HG03520 (cell line): ENCODE data around the gene AEN.

ENCODE experiments used
- ATAC-seq: cut with Tn5 transposase; IDR thresholded peaks from one replicate; pipeline ENCODE4 v1.9.1; 2021; ENCODE audit warnings: mild to moderate bottlenecking, moderate library complexity; ENCODE audit not compliant: unreplicated experiment

The AEN gene

DNA sequence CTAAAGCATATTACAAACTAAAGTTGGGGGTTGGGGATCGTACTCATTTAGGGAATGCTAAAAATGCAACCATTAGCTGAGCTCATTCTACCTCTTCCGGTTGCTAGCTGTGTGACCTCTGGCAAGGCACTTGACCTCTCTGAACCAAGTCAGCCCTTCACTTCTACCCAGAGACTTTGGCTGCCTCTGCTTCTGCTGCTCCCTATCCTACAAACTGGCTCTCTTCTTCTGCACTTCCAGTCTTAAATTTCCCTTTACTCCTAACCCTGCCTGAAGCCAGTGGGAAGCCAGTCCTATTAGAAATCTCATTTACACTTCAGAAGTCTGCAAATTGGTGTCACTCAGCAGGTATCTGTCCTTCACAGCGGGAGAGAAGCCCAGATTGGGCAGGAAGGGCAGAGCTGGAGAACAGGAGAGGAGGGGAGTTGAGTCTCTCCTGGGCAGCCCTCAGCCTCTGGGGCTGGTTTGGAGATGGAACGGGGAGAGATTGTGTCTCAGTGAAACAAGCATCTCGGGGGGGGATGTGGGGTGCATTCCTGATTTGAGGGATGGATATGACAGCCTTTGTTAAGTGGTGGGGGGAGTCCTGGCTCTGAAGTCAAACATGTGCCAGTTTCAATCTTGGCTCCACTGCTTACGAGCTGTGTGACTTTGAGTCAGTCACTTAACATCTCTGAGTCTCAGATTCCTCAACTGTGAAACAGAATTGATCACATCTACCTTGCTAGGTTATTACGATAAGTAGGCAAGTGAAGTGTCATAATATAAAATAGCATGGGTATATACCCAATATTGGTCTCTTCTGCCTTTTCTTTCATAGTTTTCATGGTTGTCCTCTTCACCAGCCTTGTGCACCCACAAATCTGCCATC is 7.8 kb upstream of the AEN start:
- no peak for ATAC-seq

DNA sequence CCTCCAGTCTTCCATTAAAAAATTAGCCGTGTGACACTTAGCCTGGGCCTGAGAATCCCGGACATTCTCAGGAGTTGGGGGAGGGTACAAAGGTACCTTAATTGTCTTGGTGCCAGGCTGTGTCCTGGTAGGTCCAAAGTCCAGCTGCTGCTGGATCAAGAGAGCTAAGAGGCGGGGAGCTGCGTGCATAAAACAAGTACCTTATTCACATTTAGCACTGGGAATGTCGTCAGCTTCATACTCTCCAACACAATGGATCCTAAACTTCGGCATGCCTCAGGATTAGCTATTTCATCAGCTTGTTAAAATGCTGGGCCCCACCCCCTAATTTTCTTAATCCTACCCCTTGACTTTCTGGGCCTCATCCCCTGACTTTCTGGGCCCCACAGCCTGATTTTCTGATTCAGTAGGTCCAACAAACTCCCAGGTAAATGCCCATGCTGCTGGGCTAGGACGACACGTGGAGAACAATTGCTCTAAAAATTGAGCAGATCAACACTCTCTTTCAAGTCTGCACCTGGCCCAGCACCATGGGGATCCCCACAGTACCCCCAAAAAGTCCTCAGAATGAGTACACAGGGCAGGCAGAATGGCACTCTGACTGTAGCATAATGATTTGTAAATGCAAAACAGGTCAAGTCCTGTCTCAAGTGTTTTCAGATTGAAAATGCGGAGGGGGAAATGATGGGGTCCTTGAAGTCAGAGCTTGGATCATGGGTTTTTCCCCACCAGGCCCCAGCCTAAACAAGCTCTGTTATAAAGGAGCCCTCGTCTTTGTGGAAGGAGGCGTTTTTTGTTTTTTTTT is 5.6 kb upstream of the AEN start:
- ATAC-seq: no peak

DNA sequence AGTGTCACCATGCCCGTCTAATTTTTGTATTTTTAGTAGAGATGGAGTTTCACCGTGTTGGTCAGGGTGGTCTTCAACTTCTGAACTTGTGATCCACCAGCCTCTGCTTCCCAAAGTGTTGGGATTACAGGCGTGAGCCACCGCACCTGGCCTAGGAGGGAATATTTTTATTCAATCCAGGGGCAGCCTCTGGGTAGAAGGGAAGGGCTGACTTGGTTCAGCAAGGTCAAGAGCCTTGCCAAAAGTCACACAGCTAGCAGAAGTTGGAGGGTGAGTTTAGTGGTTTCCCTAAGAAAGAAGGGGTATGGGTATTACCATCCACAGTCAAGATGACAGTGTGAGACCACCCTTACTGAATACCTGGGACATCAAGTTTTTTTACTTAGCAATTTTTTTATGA is 4.9 kb upstream of the AEN start:
- no peak for ATAC-seq

DNA sequence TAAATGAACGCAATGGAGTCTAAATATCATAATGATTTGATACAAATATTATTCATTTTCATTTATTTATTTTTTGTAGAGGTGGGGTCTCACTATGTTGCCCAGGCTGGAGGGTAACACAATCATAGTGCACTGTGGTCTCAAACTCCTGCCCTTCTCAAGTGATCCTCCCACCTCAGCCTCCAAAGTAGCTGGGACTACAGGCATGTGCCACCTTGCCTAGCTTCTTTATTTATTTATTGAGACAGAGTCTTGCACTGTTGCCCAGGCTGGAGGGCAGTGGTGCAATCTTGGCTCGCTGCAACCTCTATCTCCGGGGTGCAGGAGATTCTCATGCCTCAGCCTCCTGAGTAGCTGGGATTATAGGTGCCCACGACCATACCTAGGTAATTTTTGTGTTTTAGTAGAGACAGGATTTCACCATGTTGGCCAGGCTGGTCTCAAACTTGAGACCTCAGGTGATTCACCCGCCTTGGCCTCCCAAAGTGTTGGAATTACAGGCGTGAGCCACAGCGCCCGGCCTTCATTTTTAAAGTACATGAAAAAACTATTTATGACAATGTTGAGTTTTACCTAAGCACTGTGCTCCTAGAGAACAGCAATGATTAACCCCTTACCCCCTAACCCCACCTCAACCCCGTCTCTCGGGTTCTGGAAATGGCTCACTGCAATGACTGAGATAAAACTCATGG is 4.0 kb upstream of the AEN start:
- no peak for ATAC-seq

DNA sequence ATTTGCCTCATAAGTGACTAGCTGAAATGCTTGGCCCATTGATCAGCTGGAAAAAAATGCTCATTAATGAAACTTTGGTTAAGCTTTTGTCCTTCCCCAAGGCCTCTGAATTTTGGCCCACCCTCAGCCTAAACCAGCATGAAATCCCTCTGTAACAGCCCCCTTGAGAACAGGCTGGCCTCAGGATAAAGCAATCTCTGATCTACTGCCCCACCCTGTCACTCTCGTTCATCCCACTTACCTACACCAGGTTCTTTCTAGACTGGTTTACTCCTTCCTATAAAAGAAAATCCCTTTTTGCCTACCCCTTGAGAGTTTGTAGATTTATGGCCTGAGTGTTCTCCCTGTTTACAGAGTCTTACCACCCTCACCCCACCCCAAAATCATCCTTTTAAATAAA is 3.4 kb upstream of the AEN start:
- ATAC-seq: no peak

DNA sequence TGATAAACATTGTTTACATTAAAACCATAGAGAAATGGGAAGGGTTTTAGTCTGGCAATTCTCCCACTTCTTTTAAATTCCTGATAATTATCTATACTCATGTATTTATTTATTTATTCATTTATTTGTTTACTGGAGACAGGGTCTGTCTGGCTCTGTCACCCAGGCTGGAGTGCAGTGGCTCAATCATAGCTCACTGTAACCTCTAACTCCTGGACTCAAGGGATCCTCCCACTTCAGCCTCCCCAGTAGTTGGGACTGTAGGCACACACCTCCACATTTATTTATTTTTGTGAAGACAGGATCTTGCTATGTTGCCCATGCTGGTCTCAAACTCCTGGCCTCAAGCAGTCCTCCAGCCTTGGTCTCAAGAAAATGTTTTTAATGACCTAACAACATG is 2.5 kb upstream of the AEN start:
- ATAC-seq: no peak

DNA sequence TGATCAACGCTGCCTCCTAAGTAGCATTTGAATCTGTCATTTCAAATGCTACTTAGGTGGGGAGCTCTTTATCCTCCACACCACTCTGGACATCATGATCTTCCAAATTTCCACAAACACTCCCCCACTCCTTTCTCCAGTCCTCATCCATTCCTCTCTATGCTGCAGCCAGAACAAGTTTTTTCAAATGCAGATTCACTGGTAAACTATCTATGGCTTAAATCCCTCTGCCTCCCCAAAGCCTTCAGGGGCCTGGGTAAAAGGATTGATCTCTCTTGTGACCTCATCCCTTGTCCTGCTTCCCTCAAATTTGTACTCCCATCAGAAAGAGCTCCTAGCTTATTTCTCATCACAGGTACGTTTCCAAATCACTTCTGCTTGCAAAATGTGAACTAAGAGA is 1.3 kb upstream of the AEN start:
- no peak for ATAC-seq

DNA sequence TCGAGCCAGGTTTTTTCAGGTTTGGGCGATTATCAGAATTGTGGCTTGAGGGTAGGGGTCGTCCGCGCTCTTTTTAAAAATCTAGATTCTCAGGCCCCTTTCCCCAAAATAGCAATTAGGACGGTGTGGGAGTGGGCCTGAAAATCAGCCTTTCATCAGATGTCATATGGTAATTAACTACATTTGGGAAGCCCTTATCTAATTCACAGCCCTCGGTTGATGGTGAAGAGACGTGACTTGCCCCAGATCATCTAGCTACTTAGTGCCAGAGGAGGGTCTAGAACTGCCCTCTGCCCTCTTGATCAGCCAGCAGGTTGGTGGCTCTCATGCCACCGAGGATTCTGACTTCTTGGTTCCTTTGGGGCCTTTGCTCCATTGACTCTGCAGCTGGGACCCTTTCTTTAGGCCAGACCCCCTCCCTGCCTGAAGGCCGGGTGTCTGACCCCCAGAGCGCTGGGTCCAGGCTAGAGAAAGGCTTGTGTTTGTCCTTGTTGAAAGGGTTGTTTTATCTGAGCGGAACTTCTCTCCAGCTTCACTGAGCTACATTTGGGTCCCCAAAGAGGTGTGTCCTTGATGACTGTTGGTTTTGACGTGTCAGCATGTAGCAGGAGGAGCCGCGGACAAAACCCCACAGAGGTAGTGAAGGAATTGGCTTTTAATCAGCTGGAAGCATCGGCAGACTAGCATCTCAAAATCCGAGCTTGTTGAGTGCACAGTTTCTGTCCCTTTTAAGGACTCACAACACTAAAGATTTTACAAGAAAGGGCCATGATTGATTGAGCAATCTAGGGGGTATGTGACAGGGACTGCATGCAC is 857 bp downstream of the AEN start:
- peak; percentile 26 for ATAC-seq

DNA sequence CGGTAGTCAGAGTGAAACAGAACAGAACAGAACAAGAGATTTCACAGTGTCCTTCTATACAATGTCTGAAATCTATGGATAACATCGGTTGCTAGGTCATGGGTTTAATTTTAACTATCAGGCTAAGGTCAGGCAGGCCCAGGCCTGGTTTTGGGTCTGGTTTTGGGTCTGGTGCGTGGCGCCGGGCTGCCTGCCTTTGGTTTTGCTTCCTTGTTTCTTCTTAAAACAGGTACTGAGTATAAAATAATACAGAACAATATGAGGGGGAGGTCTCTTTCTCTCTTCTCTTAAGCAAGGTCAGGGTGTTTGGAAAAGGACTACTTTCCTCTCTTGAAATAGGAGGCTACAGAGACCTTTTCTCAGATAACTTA is 1.4 kb downstream of the AEN start:
- no peak for ATAC-seq

DNA sequence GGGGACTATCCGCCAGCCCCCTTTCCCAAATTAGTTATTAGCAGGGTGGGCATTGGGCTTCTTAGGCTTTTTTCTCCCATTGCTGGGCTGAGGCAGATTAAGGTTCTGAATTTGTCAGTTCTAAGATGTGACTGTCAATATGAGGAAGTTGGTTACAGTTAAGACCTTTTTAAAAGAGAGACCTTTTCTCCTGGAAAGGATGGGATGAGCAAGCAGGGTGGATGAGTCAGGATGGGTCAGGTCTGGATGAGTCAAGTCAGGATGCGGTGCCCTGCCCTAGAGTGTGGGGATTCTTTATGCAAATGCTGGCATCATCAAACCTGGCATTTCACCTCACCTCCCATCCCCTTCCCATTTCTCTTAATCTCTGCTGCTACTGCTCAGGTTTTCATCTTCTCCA is 1.9 kb downstream of the AEN start:
- no peak for ATAC-seq

DNA sequence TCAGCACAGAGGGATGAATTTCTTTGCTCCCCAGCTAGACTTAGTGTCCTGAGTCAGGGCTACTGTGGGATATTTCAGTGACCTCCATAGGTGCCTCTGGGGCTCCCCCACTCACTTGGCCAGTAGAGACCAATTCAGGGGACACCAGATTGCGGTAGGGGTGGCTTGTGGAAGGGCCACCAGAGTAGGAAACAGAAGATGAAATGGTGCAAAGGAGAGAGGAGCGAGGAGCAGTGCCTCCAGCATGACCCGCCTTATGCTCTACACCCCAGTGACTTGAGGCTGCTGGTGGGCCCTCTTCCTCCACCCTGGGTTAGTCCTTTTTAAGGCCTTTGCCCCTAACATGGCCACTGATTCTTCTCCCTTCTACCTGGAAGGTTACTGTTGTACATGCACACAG is 2.5 kb downstream of the AEN start:
- ATAC-seq: no peak

DNA sequence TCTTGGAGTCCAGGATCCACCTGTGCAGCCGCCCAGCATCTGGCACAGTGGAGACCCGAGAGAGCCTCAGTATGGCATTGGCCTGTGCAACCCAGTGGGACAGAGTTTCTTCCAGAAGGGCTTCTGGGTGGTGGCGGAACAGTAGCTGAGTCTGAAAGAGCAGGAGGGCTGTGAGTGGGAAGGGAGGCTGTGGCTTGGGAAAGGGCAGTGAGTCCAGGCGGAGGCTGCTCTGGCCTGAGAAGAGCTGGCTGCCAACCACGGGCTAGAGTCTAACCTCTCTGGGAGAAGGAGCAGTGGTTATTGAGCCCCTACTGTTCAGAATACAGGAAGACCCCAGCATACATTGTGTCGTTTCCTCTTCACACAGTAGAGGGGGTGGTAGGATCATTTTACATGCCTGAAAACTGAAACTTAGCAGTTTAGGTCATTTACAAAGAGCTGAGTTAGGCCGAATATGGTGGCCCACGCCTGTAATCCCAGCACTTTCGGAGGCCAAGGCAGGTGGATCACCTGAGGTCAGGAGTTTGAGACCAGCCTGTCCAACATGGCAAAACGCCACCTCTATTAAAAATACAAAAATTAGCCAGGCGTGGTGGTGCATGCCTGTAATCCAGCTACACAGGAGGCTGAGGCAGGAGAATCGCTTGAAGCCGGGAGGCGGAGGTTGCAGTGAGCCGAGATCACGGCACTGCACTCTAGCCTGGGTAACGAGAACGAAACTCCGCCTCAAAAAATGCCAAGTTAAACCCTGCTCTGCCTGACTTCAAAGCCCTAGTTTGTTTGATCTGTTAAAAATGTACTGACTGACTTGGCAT is 3.2 kb downstream of the AEN start:
- peak; percentile 30 for ATAC-seq

DNA sequence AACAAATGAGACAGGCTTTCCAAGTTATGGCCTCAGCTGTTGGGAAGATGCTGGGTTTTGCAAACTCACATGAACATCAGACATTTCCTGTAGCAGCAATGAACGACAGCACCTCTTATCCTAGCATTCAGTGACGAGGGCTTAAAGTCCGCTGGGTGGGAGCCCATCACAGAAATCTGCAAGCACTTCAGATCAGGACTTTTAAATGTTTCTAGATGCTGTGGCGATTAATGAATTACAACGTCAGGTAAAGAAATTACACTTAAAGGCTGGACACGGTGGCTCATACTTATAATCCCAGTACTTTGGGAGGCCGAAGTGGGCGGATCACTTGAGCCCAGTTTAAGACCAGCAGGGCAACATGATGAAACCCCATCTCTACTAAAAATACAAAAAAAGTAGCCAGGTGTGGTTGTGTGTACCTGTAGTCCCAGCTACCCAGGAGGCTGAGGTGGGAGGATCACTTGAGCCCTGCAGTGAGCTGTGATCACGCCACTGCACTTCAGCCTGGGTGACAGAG is 3.9 kb downstream of the AEN start:
- ATAC-seq: no peak

DNA sequence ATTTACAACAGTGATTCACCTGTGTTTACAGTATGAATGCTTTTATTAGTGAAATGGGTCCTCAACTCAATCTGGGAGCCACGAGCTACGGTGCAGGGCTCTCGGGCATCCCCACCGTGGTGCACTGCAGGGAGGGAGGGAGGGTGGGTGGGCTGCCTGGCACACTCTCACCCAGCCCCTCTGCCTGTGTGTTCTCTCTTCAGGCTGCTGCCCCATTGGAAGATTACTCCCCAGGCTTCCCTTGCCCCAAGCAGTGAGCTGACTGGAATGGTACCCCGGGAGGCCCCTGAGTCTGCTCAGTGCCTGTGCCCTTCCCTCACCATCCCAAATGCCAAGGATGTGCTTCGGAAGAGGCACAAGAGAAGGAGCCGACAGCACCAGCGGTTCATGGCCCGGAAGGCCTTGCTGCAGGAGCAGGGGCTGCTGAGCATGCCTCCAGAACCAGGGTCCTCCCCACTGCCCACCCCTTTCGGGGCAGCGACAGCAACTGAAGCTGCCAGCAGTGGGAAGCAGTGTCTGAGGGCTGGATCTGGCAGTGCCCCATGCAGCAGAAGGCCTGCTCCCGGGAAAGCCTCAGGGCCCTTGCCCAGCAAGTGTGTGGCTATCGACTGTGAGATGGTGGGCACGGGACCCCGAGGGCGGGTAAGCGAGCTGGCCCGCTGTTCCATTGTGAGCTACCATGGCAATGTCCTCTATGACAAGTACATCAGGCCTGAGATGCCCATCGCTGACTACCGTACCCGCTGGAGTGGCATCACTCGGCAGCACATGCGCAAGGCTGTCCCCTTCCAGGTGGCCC is 5.0 kb downstream of the AEN start:
- ATAC-seq: no peak

DNA sequence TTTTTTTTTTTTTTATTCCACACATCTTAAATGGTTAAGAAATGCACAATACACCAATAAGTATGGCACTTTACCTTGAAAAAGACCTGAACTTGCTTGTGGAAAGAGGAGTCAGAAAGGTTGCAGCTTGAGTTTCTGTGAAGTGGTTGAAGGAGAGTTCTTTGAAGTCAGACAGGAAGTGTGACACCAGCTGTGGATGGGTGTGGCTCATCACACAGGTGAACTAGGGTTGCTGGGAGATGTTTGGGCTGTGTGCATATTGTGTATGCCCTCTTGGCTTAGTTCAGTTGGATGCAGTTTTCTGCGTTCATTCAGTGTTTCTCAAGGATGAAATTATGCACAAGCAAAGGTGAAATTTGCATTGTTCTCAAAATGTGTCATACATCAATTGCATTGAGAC is 6.3 kb downstream of the AEN start:
- no peak for ATAC-seq

DNA sequence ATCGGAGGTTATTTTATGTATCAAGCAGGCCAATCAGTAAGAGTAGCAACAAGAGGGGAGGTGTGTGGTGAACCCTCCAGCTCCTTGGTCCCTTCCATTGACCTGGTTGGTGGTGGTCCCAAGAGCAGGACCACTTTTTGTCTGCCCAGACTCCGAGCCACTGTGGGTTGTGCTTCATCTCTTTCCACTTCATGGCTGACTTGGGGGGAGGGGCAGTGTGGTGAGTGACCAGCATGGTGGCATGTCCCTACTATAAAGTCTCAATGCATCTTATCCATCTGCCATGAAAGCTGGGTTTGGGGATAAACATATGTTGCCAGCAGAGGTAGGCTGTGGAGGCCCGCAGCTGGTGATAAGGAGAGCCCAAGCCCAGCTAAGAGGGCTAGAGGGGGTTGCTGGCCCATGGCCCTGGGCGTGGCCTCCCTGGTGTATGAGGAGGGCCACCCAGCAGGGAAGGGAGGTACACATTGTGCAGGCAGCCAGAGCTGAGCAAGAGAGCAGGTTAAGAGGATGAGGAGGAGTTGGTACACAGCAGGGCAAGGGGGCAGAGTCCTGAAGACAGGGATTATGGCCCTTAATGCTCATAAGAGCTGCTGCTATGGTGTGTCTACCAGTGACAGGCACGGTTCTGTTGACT is 7.0 kb downstream of the AEN start:
- no peak for ATAC-seq

DNA sequence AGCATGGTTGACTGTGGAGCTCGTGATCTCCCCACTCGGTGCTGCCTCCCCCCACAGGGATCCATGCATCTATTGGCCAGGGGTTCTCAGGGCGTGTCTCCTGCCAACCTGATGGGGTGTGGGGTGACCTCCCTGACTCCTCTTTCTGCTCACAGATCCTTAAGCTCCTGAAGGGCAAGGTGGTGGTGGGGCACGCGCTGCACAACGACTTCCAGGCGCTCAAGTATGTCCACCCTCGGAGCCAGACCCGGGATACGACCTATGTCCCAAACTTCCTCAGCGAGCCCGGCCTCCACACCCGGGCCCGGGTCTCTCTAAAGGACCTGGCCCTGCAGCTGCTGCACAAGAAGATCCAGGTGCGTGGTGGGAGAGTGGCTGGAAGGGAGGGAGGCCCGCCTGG is 7.9 kb downstream of the AEN start:
- no peak for ATAC-seq

DNA sequence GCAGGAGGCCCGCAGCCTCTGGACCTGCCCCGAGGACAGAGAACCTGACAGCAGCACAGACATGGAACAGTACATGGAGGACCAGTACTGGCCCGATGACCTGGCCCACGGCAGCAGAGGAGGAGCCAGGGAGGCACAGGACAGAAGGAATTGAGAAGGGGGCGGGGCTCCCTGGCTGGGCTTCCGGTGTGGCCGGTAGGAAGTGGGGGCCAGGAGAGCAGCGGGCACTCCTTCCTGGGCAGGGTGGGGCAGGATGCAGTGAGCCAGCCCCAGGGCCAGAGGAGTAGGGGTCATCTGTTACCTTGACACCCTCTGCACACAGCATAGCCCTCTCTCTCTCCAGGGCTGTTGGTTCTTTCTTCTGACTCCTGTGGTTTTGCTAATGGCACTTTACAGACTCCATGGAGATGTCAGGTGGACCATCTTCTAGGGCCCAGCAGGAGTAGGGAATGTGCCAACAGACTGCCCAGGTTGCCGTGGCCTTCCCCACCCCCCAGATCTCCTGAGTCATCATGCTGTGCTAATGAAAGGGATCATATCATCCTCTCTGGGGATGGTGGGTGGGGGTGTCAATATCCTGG is 9.1 kb downstream of the AEN start:
- no peak for ATAC-seq
